GM19438 (cell line): ENCODE measurements around the gene KMT2B.
"Not testable (repeated sequence)": the region's sequence is repeated elsewhere in the genome, so short reads cannot be mapped to it uniquely, and the experiment has no call there.

ENCODE experiments used
- ATAC-seq: cut with Tn5 transposase; IDR thresholded peaks from one replicate; pipeline ENCODE4 v1.9.1; 2021; ENCODE audit warnings: low read depth; ENCODE audit not compliant: unreplicated experiment

Gene KMT2B

GRCh38 chr19:35755550-35756376 is 38.0 kb downstream of the KMT2B start:
- ATAC-seq, result no peak

GRCh38 chr19:35756377-35757230 is 38.8 kb downstream of the KMT2B start, which contains the start of gene HSPB6:
HSPB6 (minus strand) TSS chr19:35757029; CDS start chr19:35757008, 21 bp downstream.
- ATAC-seq, result no peak

GRCh38 chr19:35757231-35757748 is 39.5 kb downstream of the KMT2B start:
- peak; percentile 4 for ATAC-seq

GRCh38 chr19:35757749-35758608 is 40.2 kb downstream of the KMT2B start, which contains the start of gene PROSER3:
PROSER3 (plus strand) TSS chr19:35758176; CDS start chr19:35758216, 40 bp downstream.
- peak; percentile 95 for ATAC-seq

GRCh38 chr19:35759697-35760096 is 41.9 kb downstream of the KMT2B start:
- no peak for ATAC-seq

GRCh38 chr19:35760711-35761349 is 43.0 kb downstream of the KMT2B start:
- ATAC-seq, result no peak

GRCh38 chr19:35764432-35765315 is 46.9 kb downstream of the KMT2B start:
- no peak for ATAC-seq

GRCh38 chr19:35766571-35767104 is 48.8 kb downstream of the KMT2B start:
- no peak for ATAC-seq

- ATAC-seq, result no peak
Observed at GRCh38 chr19:35767288-35768081, 49.7 kb downstream of the KMT2B start.

GRCh38 chr19:35768082-35768421 is 50.2 kb downstream of the KMT2B start:
- ATAC-seq, result no peak

GRCh38 chr19:35772362-35772761 is 54.6 kb downstream of the KMT2B start:
- ATAC-seq, result not testable (repeated sequence)

GRCh38 chr19:35773020-35773806 is 55.4 kb downstream of the KMT2B start:
- ATAC-seq, result no peak

- ATAC-seq, result no peak
Observed at GRCh38 chr19:35774274-35775045, 56.7 kb downstream of the KMT2B start.

- ATAC-seq, result no peak
Observed at GRCh38 chr19:35775046-35775297, 57.2 kb downstream of the KMT2B start.

- ATAC-seq, result peak; percentile 89
Observed at GRCh38 chr19:35775298-35776101, 57.7 kb downstream of the KMT2B start, which contains the start of gene ARHGAP33. ARHGAP33 (plus strand) TSS chr19:35775564; CDS start chr19:35775659, 95 bp downstream.
